ENCODE data around the gene EYS.

The EYS gene

GRCh38 chr6:65289491-65289890, 417.5 kb downstream of the EYS start:
- POLR2A ChIA-PET: no interaction called here
- CTCF ChIA-PET: no interaction called here
- TF ChIP-seq, protein P1, sequence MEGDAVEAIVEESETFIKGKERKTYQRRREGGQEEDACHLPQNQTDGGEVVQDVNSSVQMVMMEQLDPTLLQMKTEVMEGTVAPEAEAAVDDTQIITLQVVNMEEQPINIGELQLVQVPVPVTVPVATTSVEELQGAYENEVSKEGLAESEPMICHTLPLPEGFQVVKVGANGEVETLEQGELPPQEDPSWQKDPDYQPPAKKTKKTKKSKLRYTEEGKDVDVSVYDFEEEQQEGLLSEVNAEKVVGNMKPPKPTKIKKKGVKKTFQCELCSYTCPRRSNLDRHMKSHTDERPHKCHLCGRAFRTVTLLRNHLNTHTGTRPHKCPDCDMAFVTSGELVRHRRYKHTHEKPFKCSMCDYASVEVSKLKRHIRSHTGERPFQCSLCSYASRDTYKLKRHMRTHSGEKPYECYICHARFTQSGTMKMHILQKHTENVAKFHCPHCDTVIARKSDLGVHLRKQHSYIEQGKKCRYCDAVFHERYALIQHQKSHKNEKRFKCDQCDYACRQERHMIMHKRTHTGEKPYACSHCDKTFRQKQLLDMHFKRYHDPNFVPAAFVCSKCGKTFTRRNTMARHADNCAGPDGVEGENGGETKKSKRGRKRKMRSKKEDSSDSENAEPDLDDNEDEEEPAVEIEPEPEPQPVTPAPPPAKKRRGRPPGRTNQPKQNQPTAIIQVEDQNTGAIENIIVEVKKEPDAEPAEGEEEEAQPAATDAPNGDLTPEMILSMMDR (IDR thresholded peaks at IDR 0.05; ENCODE audit: control extremely low read depth, extremely low read depth, low read depth, missing control alignments): no peak
- no peak for DNase-seq (ENCODE audit: extremely low spot score)

GRCh38 chr6:65285275-65285674, 421.8 kb downstream of the EYS start:
- no peak for DNase-seq (ENCODE audit: extremely low spot score)
- CTCF ChIA-PET: no interaction called here
- POLR2A ChIA-PET: no interaction called here
- TF ChIP-seq, protein P1 (IDR thresholded peaks at IDR 0.05; ENCODE audit: control extremely low read depth, extremely low read depth, low read depth, missing control alignments): no peak

DNA sequence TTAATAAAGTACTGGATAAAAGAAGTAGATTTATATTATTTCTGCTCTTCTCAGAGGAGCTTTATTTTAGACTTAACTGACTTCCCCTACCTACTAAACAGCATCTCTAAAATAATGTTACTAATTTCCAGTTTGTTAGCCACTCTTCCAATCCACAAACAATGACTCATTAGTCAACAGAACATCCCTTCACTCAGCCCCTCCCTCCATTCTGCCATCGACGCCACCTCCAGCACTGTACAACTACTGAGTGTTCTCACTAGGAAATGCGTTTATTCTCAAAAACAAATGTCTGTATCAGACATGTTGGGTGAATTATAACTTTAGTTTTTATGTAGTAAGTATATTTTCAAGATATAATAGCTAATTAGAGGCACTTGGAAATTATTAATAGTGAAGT, 427.0 kb downstream of the EYS start:
- CTCF ChIA-PET: interaction anchor here (1.1 kb wide), 1 partner anchor 9 kb away, joined by 3 read pairs; no protein-coding TSS in a partner anchor

DNA sequence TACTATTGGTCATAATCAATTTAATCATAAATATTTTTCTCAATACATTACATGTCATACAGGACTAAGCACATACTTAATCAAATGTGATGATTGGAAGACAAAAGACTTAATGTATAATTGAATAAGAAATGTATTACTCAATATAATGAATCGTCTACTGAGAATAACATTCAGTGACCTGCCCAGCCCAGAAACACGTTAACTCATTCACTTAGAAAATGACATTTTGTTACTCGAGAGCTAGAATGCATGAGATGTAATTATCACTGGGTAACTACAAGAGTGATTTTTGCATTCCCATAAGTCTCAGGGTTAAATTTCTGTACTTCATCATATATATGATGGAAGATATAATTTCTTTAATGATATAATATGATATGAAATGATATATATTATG, 444.8 kb downstream of the EYS start:
- ChIA-PET CTCF (no interaction called here), POLR2A (no interaction called here)
- TF ChIP-seq, protein P1 (IDR thresholded peaks at IDR 0.05; ENCODE audit: control extremely low read depth, extremely low read depth, low read depth, missing control alignments): no peak
- no peak for DNase-seq (ENCODE audit: extremely low spot score)

More for the DNA sequence above, 427.0 kb downstream of the EYS start:
- POLR2A ChIA-PET: no interaction called here
- TF ChIP-seq, protein P1 (IDR thresholded peaks at IDR 0.05; ENCODE audit: control extremely low read depth, extremely low read depth, low read depth, missing control alignments): no peak
- DNase-seq (ENCODE audit: extremely low spot score): no peak

- ChIA-PET CTCF (no interaction called here), POLR2A (no interaction called here)
- TF ChIP-seq, protein P1 (IDR thresholded peaks at IDR 0.05; ENCODE audit: control extremely low read depth, extremely low read depth, low read depth, missing control alignments): no peak
- DNase-seq (ENCODE audit: extremely low spot score): no peak
Observed at GRCh38 chr6:65259982-65260381, 447.0 kb downstream of the EYS start.

GRCh38 chr6:65259059-65259458, 448.0 kb downstream of the EYS start:
- POLR2A ChIA-PET: no interaction called here
- CTCF ChIA-PET: no interaction called here
- TF ChIP-seq, protein P1 (IDR thresholded peaks at IDR 0.05; ENCODE audit: control extremely low read depth, extremely low read depth, low read depth, missing control alignments): no peak
- DNase-seq (ENCODE audit: extremely low spot score): no peak

GRCh38 chr6:65253041-65253440, 454.0 kb downstream of the EYS start:
- DNase-seq (ENCODE audit: extremely low spot score): no peak
- TF ChIP-seq, protein P1 (IDR thresholded peaks at IDR 0.05; ENCODE audit: control extremely low read depth, extremely low read depth, low read depth, missing control alignments): no peak
- ChIA-PET CTCF (no interaction called here), POLR2A (no interaction called here)

All from GM10248 (cell line).